GM12875 (cell line): ENCODE data around the gene SLAMF1.

Source experiments
- H3K4me3 ChIP-seq: one replicate; pipeline ENCODE4 v1.5.1; 2011; ENCODE audit warnings: low read depth, low read length, control low read depth
- TF ChIP-seq, protein P1 (sequence below): IDR thresholded peaks from 2 replicates; pipeline ENCODE4 v1.5.1; 2011; ENCODE audit warnings: low read depth, mild to moderate bottlenecking, control low read depth, inconsistent platforms, low read length, moderate library complexity, borderline replicate concordance; ENCODE audit not compliant: insufficient read depth

The SLAMF1 gene

DNA sequence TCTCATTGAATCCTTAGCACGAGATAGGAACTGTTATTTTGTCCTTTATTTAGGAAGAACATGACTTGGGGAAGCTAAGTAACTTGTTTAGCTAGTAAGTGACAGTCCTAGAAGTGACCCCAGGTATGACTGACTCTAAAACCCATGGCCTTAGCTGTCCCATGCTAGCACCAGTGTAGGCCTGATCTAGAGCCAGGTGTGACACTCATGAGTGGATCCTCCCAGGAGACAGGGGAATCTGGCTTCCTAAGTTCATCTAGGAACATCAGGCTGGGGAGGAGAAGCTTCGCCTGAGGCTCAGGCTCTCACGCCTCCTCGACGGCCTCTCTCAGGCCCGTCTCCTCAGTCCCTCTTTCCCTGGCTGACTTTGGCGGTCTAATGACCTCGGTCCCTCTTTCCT is 33.6 kb upstream of the SLAMF1 start:
- no peak overlapping the region for H3K4me3 ChIP-seq
- TF ChIP-seq, protein P1, sequence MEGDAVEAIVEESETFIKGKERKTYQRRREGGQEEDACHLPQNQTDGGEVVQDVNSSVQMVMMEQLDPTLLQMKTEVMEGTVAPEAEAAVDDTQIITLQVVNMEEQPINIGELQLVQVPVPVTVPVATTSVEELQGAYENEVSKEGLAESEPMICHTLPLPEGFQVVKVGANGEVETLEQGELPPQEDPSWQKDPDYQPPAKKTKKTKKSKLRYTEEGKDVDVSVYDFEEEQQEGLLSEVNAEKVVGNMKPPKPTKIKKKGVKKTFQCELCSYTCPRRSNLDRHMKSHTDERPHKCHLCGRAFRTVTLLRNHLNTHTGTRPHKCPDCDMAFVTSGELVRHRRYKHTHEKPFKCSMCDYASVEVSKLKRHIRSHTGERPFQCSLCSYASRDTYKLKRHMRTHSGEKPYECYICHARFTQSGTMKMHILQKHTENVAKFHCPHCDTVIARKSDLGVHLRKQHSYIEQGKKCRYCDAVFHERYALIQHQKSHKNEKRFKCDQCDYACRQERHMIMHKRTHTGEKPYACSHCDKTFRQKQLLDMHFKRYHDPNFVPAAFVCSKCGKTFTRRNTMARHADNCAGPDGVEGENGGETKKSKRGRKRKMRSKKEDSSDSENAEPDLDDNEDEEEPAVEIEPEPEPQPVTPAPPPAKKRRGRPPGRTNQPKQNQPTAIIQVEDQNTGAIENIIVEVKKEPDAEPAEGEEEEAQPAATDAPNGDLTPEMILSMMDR: no peak

- TF ChIP-seq, protein P1: no peak
- H3K4me3 ChIP-seq: no peak overlapping the region
Measured at GRCh38 chr1:160679893-160680292, 33.0 kb upstream of the SLAMF1 start.

DNA sequence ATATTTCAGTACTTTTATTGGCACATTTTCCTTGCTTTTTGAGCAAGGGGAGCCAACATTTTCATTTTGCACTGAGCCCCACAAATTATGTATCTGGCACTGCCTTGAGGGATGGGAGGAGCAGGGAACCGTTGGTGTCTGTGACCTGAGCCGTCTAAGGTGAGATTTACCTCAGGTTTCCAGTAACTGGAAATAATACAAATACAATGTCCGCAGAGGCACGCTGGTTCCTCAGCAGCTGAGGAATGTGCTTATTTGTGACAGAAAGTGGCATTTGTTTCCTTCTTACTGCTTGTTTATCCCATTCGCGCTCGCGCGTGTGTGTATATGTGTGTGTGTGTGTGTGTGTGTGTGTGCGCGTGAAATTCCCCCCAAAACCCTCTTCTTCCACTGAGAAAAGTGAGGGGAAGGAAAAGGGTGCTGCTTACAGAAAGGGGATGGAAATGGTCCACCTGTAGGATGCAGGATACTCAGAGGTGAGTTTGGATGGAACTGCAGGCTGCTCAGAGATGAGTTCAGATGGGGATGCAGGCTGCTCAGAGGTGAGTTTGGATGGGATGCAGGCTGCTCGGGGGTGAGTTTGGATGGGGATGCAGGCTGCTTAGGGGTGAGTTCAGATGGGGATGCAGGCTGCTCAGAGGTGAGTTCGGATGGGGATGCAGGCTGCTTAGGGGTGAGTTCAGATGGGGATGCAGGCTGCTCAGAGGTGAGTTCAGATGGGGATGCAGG is 30.2 kb upstream of the SLAMF1 start:
- no peak overlapping the region for H3K4me3 ChIP-seq
- TF ChIP-seq, protein P1: no peak

GRCh38 chr1:160675641-160676410 is 29.0 kb upstream of the SLAMF1 start:
- H3K4me3 ChIP-seq: no peak overlapping the region
- TF ChIP-seq, protein P1: peak; percentile 81

GRCh38 chr1:160674415-160674814 is 27.6 kb upstream of the SLAMF1 start:
- TF ChIP-seq, protein P1: no peak
- no peak overlapping the region for H3K4me3 ChIP-seq

- TF ChIP-seq, protein P1: no peak
- peak overlapping the region; percentile 5 for H3K4me3 ChIP-seq
Measured at GRCh38 chr1:160672789-160673695, 26.2 kb upstream of the SLAMF1 start.
